Suppressor macrophage (primary cell): ENCODE data around the gene UBAC2.
A peak's percentile ranks its signal among the peaks of the same experiment; 100 is the strongest.

Experiments
- DNase-seq, 4 experiments: peaks; one replicate each; pipeline ENCODE4 v3.0.0-alpha.2; 2020 to 2022

UBAC2 gene

GRCh38 chr13:99272481-99272880 lies 71.8 kb downstream of the UBAC2 start:
- DNase-seq = no peak

GRCh38 chr13:99273128-99273527 lies 72.5 kb downstream of the UBAC2 start:
- DNase-seq = no peak

- DNase-seq = no peak
Observed at GRCh38 chr13:99275093-99275469, 74.4 kb downstream of the UBAC2 start.

GRCh38 chr13:99276706-99277105 lies 76.1 kb downstream of the UBAC2 start:
- DNase-seq = peak in 1 of 4 experiments; percentile 44

GRCh38 chr13:99277629-99278028 lies 77.0 kb downstream of the UBAC2 start:
- peak; percentile 74 to 92 (median 86) for DNase-seq

- DNase-seq = peak in 2 of 4 experiments; percentile 44 to 45
Observed at GRCh38 chr13:99278200-99278599, 77.5 kb downstream of the UBAC2 start.

- DNase-seq = no peak
Observed at GRCh38 chr13:99278843-99279242, 78.2 kb downstream of the UBAC2 start.

GRCh38 chr13:99279637-99280036 lies 79.0 kb downstream of the UBAC2 start:
- peak in 1 of 4 experiments; percentile 48 for DNase-seq

GRCh38 chr13:99280166-99280565 lies 79.5 kb downstream of the UBAC2 start:
- DNase-seq = peak; percentile 60 to 92 (median 81)

GRCh38 chr13:99281811-99282263 lies 81.2 kb downstream of the UBAC2 start:
- DNase-seq = peak; percentile 89 to 95 (median 92)

GRCh38 chr13:99282264-99283231 lies 81.9 kb downstream of the UBAC2 start:
- DNase-seq = peak in 2 of 4 experiments; percentile 71 to 78

GRCh38 chr13:99285432-99286182 lies 85.0 kb downstream of the UBAC2 start:
- DNase-seq = no peak

- no peak for DNase-seq
Observed at GRCh38 chr13:99287551-99287950, 86.9 kb downstream of the UBAC2 start.

GRCh38 chr13:99288089-99288488 lies 87.4 kb downstream of the UBAC2 start:
- DNase-seq = peak in 2 of 4 experiments; percentile 60 to 64

GRCh38 chr13:99289271-99289670 lies 88.6 kb downstream of the UBAC2 start:
- DNase-seq = peak; percentile 44 to 72 (median 62)

- no peak for DNase-seq
Observed at GRCh38 chr13:99289674-99290337, 89.2 kb downstream of the UBAC2 start.

GRCh38 chr13:99290894-99291293 lies 90.2 kb downstream of the UBAC2 start:
- no peak for DNase-seq

GRCh38 chr13:99293178-99293577 lies 92.5 kb downstream of the UBAC2 start:
- DNase-seq = peak; percentile 61 to 84 (median 74)

GRCh38 chr13:99294198-99294597 lies 93.5 kb downstream of the UBAC2 start:
- DNase-seq = no peak

GRCh38 chr13:99294958-99295357 lies 94.3 kb downstream of the UBAC2 start:
- peak in 1 of 4 experiments; percentile 14 for DNase-seq

- DNase-seq = no peak
Observed at GRCh38 chr13:99295488-99296252, 95.0 kb downstream of the UBAC2 start.

- DNase-seq = peak in 2 of 4 experiments; percentile 62 to 79
Observed at GRCh38 chr13:99296398-99296797, 95.7 kb downstream of the UBAC2 start.
